ENCODE results near the gene C17orf67.

GRCh38 chr17:56806949-56807348, 26.8 kb downstream of the C17orf67 start:
- TF ChIP-seq CTCF (IDR thresholded peaks at IDR 0.05; ENCODE audit: borderline replicate concordance, extremely low read depth, low read length, poor library complexity, severe bottlenecking) (no peak), EZH2 (IDR thresholded peaks at IDR 0.05; ENCODE audit: borderline replicate concordance, low read depth, low read length, severe bottlenecking) (no peak)
